Measurements from ENCODE around the gene GRIK3.

GRIK3 gene

DNA sequence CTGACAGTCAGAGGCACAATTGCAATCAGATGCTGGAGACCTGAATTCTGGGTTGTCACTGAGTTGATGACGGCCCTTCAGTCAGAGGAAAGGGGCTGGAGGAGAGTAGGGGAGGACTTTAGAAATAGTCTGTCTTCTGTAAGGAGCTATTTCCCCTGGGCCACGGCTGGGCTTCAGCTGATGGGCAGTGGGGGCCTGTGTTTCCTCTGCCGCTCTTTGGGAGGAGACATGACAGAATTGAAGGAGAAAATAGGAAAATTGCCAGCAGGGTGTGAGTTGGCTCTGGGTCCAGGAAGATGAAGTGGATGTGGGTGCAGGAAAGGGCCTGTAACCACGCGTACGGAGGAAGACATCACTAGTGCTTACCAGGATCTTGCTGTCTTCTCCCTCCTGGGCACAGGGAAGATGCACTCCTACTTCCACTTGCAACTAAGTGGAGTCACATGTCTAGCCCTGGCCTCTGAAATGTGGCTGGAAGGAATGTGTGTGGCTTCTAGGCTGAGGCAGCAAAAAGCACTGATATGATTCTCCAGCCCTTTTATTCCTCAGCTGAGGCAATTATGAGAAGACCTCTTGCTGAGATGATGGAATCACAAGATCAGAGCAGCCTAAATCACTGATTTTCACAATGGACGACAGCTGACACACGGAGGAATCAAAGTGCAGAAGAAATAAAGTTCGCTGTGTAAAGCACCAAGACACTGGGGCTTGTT, 250.0 kb downstream of the GRIK3 start:
- no peak overlapping the region for H3K4me3 ChIP-seq (ENCODE audit: low read length)
- no CpG with 5 or more reads among the region's 9 CpGs for WGBS (ENCODE audit: extremely low coverage, insufficient coverage, low lambda C conversion rate)

DNA sequence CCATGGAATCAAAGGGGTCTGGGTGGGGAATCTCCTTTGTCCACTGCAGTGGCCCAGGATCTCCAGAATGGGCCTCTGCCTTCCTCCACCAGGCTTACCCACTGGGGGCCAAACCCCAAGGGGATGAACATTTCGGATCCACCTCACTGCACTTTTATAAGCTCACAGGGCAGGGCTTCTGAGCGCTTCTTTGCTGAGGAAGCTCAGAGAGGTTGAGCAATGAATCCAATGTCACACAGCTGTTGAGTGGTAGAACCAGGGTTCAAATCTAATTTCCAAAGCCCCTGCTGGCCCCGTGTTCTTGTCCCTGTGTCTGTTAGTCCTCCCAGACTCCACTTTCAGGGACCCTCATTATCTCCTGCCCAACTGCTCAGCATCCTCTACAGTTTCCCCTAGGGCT, 250.8 kb downstream of the GRIK3 start:
- Histone ChIP-seq H3K9ac (ENCODE audit: low read length) (no peak overlapping the region), H3K4me3 (ENCODE audit: low read length) (no peak overlapping the region), H3K79me1 (ENCODE audit: low read length) (no peaks in the 10 kb centered on the region), H3K4ac (ENCODE audit: low read depth, low read length) (no peak overlapping the region), H2BK120ac (ENCODE audit: low read depth, low read length) (no peak overlapping the region), H2AK5ac (ENCODE audit: low read length) (no peak overlapping the region), H3K27ac (ENCODE audit: low read depth, low read length) (no peak overlapping the region), H3K18ac (ENCODE audit: low read length) (no peak overlapping the region), H4K5ac (ENCODE audit: low read length) (no peak overlapping the region), H3K4me2 (ENCODE audit: low read length) (no peak overlapping the region), H4K8ac (ENCODE audit: low read depth, low read length) (no peak overlapping the region), H3K23ac (ENCODE audit: low read length) (no peak overlapping the region), H3K79me2 (ENCODE audit: control insufficient read depth, insufficient read depth, low read length) (no peaks in the 10 kb centered on the region), H3K4me1 (ENCODE audit: control insufficient read depth, low read depth, low read length) (no peaks in the 10 kb centered on the region), H3K56ac (ENCODE audit: low read length) (no peak overlapping the region), H3K27me3 (ENCODE audit: insufficient read depth, low read length, poor library complexity) (no peaks in the 10 kb centered on the region), H2BK5ac (ENCODE audit: low read length) (no peak overlapping the region), H3K36me3 (ENCODE audit: control insufficient read depth, insufficient read depth, low read length) (no peaks in the 10 kb centered on the region), H2BK15ac (replicated peaks; ENCODE audit: low read depth) (no peak overlapping the region)
- no CpG with 5 or more reads among the region's 3 CpGs for WGBS (ENCODE audit: extremely low coverage, insufficient coverage, low lambda C conversion rate)
- DNase-seq, result no peak

More for the DNA sequence above, 250.0 kb downstream of the GRIK3 start:
- H3K4me1 ChIP-seq (ENCODE audit: control insufficient read depth, low read depth, low read length), result no peaks in the 10 kb centered on the region
- no peak overlapping the region for H3K18ac ChIP-seq (ENCODE audit: low read length)
- no peak overlapping the region for H2BK15ac ChIP-seq (replicated peaks; ENCODE audit: low read depth)
- no peak overlapping the region for H3K9ac ChIP-seq (ENCODE audit: low read length)
- H3K4ac ChIP-seq (ENCODE audit: low read depth, low read length), result no peak overlapping the region
- H3K27ac ChIP-seq (ENCODE audit: low read depth, low read length), result no peak overlapping the region
- H4K5ac ChIP-seq (ENCODE audit: low read length), result no peak overlapping the region
- no peak overlapping the region for H2BK5ac ChIP-seq (ENCODE audit: low read length)
- H3K36me3 ChIP-seq (ENCODE audit: control insufficient read depth, insufficient read depth, low read length), result no peaks in the 10 kb centered on the region
- no peak overlapping the region for H3K56ac ChIP-seq (ENCODE audit: low read length)
- no peak overlapping the region for H3K23ac ChIP-seq (ENCODE audit: low read length)
- no peak overlapping the region for H2AK5ac ChIP-seq (ENCODE audit: low read length)
- no peaks in the 10 kb centered on the region for H3K27me3 ChIP-seq (ENCODE audit: insufficient read depth, low read length, poor library complexity)
- DNase-seq, result no peak
- no peaks in the 10 kb centered on the region for H3K79me1 ChIP-seq (ENCODE audit: low read length)
- H3K79me2 ChIP-seq (ENCODE audit: control insufficient read depth, insufficient read depth, low read length), result no peaks in the 10 kb centered on the region
- no peak overlapping the region for H3K4me2 ChIP-seq (ENCODE audit: low read length)
- no peak overlapping the region for H4K8ac ChIP-seq (ENCODE audit: low read depth, low read length)
- no peak overlapping the region for H2BK120ac ChIP-seq (ENCODE audit: low read depth, low read length)

DNA sequence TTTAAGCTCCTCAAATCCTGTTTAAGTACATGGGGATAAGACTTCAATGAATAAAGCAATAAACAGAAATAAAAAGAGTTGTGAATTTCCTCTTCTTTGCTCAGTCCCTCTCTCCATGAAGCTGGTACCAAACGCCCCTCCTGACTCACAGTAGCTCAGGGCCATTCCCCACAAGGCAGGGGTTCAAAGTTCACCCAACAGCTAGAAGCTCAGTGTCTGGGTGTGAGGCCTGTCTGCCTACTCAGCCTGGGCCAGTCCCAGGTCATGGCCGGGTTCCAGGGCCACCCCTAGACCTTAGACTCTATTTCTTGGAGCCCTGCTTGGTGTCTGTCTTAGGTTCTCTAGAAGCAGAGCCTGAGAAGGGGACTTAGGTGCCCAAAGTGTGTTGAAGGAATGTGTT, 251.5 kb downstream of the GRIK3 start:
- H3K18ac ChIP-seq (ENCODE audit: low read length), result no peak overlapping the region
- H2BK120ac ChIP-seq (ENCODE audit: low read depth, low read length), result no peak overlapping the region
- H3K4me2 ChIP-seq (ENCODE audit: low read length), result no peak overlapping the region
- H3K36me3 ChIP-seq (ENCODE audit: control insufficient read depth, insufficient read depth, low read length), result no peaks in the 10 kb centered on the region
- H4K8ac ChIP-seq (ENCODE audit: low read depth, low read length), result no peak overlapping the region
- no peaks in the 10 kb centered on the region for H3K27me3 ChIP-seq (ENCODE audit: insufficient read depth, low read length, poor library complexity)
- no peak overlapping the region for H2BK5ac ChIP-seq (ENCODE audit: low read length)
- H3K56ac ChIP-seq (ENCODE audit: low read length), result no peak overlapping the region
- no peak overlapping the region for H3K23ac ChIP-seq (ENCODE audit: low read length)
- no peaks in the 10 kb centered on the region for H3K4me1 ChIP-seq (ENCODE audit: control insufficient read depth, low read depth, low read length)
- no peak overlapping the region for H2AK5ac ChIP-seq (ENCODE audit: low read length)
- no peaks in the 10 kb centered on the region for H3K79me1 ChIP-seq (ENCODE audit: low read length)
- no peak overlapping the region for H3K4me3 ChIP-seq (ENCODE audit: low read length)
- H3K9ac ChIP-seq (ENCODE audit: low read length), result no peak overlapping the region
- H2BK15ac ChIP-seq (replicated peaks; ENCODE audit: low read depth), result no peak overlapping the region
- no peaks in the 10 kb centered on the region for H3K79me2 ChIP-seq (ENCODE audit: control insufficient read depth, insufficient read depth, low read length)
- no peak overlapping the region for H3K27ac ChIP-seq (ENCODE audit: low read depth, low read length)
- no peak overlapping the region for H3K4ac ChIP-seq (ENCODE audit: low read depth, low read length)
- H4K5ac ChIP-seq (ENCODE audit: low read length), result no peak overlapping the region
- no CpG with 5 or more reads among the region's 2 CpGs for WGBS (ENCODE audit: extremely low coverage, insufficient coverage, low lambda C conversion rate)
- no peak for DNase-seq

GRCh38 chr1:36782085-36782484, 252.2 kb downstream of the GRIK3 start:
- Histone ChIP-seq H4K8ac (ENCODE audit: low read depth, low read length) (no peak overlapping the region), H3K56ac (ENCODE audit: low read length) (no peak overlapping the region), H3K18ac (ENCODE audit: low read length) (no peak overlapping the region), H3K79me1 (ENCODE audit: low read length) (no peaks in the 10 kb centered on the region), H3K23ac (ENCODE audit: low read length) (no peak overlapping the region), H2BK5ac (ENCODE audit: low read length) (no peak overlapping the region), H2BK15ac (replicated peaks; ENCODE audit: low read depth) (no peak overlapping the region), H3K4me2 (ENCODE audit: low read length) (no peak overlapping the region), H3K4me3 (ENCODE audit: low read length) (no peak overlapping the region), H3K27ac (ENCODE audit: low read depth, low read length) (no peak overlapping the region), H3K4ac (ENCODE audit: low read depth, low read length) (no peak overlapping the region), H3K36me3 (ENCODE audit: control insufficient read depth, insufficient read depth, low read length) (no peaks in the 10 kb centered on the region), H4K5ac (ENCODE audit: low read length) (no peak overlapping the region), H3K27me3 (ENCODE audit: insufficient read depth, low read length, poor library complexity) (no peaks in the 10 kb centered on the region), H2BK120ac (ENCODE audit: low read depth, low read length) (no peak overlapping the region), H2AK5ac (ENCODE audit: low read length) (no peak overlapping the region), H3K9ac (ENCODE audit: low read length) (no peak overlapping the region), H3K4me1 (ENCODE audit: control insufficient read depth, low read depth, low read length) (no peaks in the 10 kb centered on the region), H3K79me2 (ENCODE audit: control insufficient read depth, insufficient read depth, low read length) (no peaks in the 10 kb centered on the region)
- no CpG with 5 or more reads among the region's 6 CpGs for WGBS (ENCODE audit: extremely low coverage, insufficient coverage, low lambda C conversion rate)
- DNase-seq, result no peak

- Histone ChIP-seq H3K56ac (ENCODE audit: low read length) (no peak overlapping the region), H3K36me3 (ENCODE audit: control insufficient read depth, insufficient read depth, low read length) (no peaks in the 10 kb centered on the region), H2BK120ac (ENCODE audit: low read depth, low read length) (no peak overlapping the region), H3K18ac (ENCODE audit: low read length) (no peak overlapping the region), H4K8ac (ENCODE audit: low read depth, low read length) (no peak overlapping the region), H3K4me1 (ENCODE audit: control insufficient read depth, low read depth, low read length) (no peaks in the 10 kb centered on the region), H3K4me3 (ENCODE audit: low read length) (no peak overlapping the region), H3K27ac (ENCODE audit: low read depth, low read length) (no peak overlapping the region), H3K79me1 (ENCODE audit: low read length) (no peaks in the 10 kb centered on the region), H3K23ac (ENCODE audit: low read length) (no peak overlapping the region), H3K79me2 (ENCODE audit: control insufficient read depth, insufficient read depth, low read length) (no peaks in the 10 kb centered on the region), H3K27me3 (ENCODE audit: insufficient read depth, low read length, poor library complexity) (no peaks in the 10 kb centered on the region), H2AK5ac (ENCODE audit: low read length) (no peak overlapping the region), H4K5ac (ENCODE audit: low read length) (no peak overlapping the region), H3K4me2 (ENCODE audit: low read length) (no peak overlapping the region), H3K4ac (ENCODE audit: low read depth, low read length) (no peak overlapping the region), H2BK15ac (replicated peaks; ENCODE audit: low read depth) (no peak overlapping the region), H3K9ac (ENCODE audit: low read length) (no peak overlapping the region), H2BK5ac (ENCODE audit: low read length) (no peak overlapping the region)
- no CpG with 5 or more reads among the region's 11 CpGs for WGBS (ENCODE audit: extremely low coverage, insufficient coverage, low lambda C conversion rate)
- DNase-seq, result no peak
Measured at GRCh38 chr1:36781098-36781497, 253.2 kb downstream of the GRIK3 start.

GRCh38 chr1:36778740-36779139, 255.6 kb downstream of the GRIK3 start:
- Histone ChIP-seq H4K5ac (ENCODE audit: low read length) (no peak overlapping the region), H3K4ac (ENCODE audit: low read depth, low read length) (no peak overlapping the region), H4K8ac (ENCODE audit: low read depth, low read length) (no peak overlapping the region), H2AK5ac (ENCODE audit: low read length) (no peak overlapping the region), H3K4me1 (ENCODE audit: control insufficient read depth, low read depth, low read length) (no peaks in the 10 kb centered on the region), H3K9ac (ENCODE audit: low read length) (no peak overlapping the region), H3K23ac (ENCODE audit: low read length) (no peak overlapping the region), H2BK15ac (replicated peaks; ENCODE audit: low read depth) (no peak overlapping the region), H3K18ac (ENCODE audit: low read length) (no peak overlapping the region), H3K27ac (ENCODE audit: low read depth, low read length) (no peak overlapping the region), H3K79me1 (ENCODE audit: low read length) (no peaks in the 10 kb centered on the region), H3K56ac (ENCODE audit: low read length) (no peak overlapping the region), H3K79me2 (ENCODE audit: control insufficient read depth, insufficient read depth, low read length) (no peaks in the 10 kb centered on the region), H3K36me3 (ENCODE audit: control insufficient read depth, insufficient read depth, low read length) (no peaks in the 10 kb centered on the region), H3K4me3 (ENCODE audit: low read length) (no peak overlapping the region), H2BK5ac (ENCODE audit: low read length) (no peak overlapping the region), H3K4me2 (ENCODE audit: low read length) (no peak overlapping the region), H2BK120ac (ENCODE audit: low read depth, low read length) (no peak overlapping the region), H3K27me3 (ENCODE audit: insufficient read depth, low read length, poor library complexity) (no peaks in the 10 kb centered on the region)
- no CpG with 5 or more reads among the region's 5 CpGs for WGBS (ENCODE audit: extremely low coverage, insufficient coverage, low lambda C conversion rate)
- DNase-seq, result no peak

All from mesendoderm (in vitro differentiated cells).